Medulla oblongata (tissue), 1 donor: Measurements from ENCODE around the gene APOM.

Experiments used
- DNase-seq: peaks from one replicate; pipeline ENCODE4 v3.0.0-alpha.2; 2015; ENCODE audit errors: extremely low spot score

The APOM gene

DNA sequence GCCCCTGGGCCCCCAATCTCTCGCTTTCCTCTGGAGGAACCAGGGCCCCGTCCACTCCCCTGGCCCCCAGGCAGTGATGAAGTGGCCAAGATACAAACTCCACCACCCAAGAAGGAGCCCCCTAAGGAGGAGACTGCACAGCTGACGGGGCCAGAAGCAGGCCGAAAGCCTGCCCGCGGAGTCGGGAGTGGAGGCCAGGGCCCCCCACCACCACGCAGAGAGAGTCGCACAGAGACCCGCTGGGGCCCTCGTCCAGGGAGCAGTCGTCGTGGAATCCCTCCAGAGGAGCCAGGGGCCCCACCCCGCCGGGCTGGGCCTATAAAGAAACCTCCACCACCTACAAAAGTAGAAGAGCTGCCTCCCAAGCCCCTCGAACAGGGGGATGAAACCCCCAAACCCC is 24.5 kb upstream of the APOM start:
- DNase-seq, result no peak

DNA sequence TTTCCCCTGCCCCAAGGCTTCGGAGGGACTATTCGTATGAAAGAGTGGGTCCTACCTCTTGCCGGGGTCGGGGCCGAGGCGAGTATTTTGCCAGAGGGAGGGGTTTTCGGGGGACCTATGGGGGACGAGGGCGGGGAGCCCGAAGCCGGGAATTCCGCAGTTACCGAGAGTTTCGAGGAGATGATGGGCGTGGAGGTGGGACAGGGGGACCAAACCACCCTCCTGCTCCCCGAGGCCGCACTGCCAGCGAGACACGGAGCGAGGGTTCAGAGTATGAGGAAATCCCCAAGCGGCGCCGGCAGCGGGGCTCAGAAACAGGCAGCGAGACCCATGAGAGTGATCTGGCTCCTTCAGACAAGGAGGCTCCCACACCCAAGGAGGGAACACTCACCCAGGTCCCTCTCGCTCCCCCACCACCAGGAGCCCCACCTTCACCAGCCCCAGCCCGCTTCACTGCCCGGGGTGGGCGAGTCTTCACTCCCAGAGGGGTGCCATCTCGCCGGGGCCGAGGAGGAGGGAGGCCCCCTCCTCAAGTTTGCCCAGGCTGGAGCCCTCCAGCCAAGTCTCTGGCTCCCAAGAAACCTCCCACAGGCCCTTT is 23.9 kb upstream of the APOM start:
- DNase-seq, result no peak

DNA sequence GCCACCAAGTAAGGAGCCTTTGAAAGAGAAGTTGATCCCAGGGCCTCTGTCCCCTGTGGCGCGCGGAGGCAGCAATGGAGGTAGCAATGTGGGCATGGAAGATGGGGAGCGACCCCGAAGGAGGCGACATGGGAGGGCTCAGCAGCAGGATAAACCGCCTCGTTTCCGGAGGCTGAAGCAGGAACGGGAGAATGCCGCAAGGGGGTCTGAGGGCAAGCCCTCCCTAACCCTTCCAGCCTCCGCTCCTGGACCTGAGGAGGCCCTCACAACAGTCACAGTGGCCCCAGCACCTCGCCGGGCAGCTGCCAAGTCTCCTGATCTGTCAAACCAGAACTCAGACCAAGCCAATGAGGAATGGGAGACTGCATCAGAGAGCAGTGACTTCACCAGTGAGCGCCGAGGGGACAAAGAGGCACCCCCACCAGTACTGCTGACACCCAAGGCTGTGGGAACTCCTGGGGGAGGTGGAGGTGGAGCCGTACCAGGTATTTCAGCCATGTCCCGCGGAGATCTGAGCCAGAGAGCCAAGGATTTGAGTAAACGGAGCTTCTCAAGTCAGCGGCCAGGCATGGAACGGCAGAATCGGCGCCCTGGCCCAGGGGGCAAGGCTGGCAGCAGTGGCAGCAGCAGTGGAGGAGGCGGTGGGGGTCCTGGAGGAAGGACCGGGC is 23.3 kb upstream of the APOM start:
- DNase-seq, result no peak

DNA sequence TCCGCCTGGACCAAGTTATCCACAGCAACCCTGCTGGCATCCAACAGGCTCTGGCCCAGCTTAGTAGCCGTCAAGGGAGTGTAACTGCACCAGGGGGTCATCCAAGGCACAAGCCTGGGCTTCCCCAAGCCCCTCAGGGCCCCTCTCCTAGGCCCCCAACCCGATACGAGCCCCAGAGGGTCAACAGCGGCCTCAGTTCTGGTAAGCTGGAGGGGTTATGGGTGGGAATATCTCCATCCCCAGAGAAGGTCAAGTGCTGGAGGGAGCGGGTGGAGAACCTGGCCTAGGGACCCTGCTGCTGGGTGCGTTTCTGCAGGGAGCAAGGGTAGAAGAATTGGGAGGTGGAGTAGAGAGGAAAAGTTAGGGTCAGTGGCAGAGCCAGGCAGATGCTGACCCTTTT is 22.2 kb upstream of the APOM start:
- no peak for DNase-seq

DNA sequence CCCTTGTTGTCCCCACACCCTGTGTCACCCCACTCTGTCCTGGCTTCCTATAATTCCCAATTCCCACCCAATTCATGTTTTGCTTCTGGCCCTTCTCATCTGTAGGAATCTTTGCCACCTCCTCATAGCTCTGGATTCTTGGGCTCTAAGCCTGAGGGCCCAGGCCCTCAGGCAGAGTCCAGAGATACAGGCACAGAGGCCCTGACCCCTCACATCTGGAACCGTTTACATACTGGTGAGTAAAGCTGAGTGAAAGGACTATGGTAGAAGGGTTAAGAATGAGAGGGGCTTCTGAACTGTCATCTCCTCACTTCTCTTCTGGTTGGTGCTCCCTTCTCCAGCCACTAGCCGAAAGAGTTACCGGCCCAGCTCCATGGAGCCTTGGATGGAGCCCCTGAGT is 21.6 kb upstream of the APOM start:
- no peak for DNase-seq

GRCh38 chr6:31634969-31635575 is 20.6 kb upstream of the APOM start:
- DNase-seq, result no peak

DNA sequence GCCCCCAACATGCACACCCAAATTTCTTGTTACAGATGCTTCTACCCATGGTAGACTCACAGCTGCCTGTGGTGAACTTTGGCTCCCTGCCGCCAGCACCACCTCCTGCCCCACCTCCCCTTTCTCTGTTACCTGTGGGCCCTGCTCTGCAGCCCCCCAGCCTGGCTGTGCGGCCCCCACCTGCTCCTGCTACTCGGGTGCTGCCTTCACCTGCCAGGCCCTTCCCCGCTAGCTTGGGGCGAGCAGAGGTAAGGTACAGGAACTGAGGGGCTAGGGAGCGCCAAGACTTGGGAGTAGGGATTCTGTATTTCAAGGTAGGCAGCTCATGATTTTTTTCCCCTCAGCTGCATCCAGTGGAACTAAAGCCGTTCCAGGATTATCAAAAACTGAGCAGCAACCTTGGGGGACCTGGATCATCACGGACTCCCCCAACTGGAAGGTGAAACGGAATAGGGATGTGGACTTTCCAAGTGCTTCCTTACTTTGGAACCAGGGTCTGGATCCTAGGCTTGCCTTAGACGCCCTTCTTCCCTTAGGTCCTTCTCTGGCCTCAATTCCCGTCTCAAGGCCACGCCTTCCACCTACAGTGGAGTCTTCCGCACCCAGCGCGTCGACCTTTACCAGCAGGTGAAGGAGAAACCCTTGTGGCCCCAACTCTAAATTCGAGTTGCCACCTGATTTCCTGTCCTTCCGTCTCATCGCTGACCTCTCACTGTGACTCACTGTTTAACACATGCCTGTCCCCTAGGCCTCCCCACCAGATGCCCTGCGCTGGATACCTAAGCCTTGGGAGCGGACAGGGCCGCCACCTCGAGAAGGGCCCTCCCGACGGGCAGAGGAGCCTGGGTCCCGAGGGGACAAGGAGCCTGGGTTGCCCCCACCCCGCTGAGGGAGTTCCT is 18.7 kb upstream of the APOM start:
- no peak for DNase-seq

DNA sequence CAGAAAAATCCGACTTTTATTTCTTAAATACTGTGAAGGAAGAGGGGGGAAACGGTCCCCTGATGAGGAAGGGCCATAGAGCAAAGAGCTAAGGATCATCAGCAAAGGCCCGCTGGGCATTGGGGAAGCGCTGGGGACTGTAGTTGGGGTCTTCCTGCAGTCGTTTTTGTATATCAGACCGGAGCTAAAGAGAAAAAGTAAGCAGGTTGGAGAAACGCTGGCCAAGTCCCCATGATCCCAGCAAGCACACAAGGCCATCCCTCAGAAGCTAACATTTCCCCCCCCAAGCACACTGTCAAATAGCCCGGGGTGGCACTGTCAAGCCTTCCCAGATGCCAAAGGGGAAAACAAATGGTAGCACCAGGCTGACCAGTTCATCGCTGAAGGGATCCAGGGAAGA is 16.7 kb upstream of the APOM start:
- DNase-seq, result no peak

- DNase-seq, result no peak
These were observed 16.2 kb upstream of the APOM start for GRCh38 chr6:31639449-31639861.

- no peak for DNase-seq
These were observed 15.1 kb upstream of the APOM start for GRCh38 chr6:31640612-31641011.

DNA sequence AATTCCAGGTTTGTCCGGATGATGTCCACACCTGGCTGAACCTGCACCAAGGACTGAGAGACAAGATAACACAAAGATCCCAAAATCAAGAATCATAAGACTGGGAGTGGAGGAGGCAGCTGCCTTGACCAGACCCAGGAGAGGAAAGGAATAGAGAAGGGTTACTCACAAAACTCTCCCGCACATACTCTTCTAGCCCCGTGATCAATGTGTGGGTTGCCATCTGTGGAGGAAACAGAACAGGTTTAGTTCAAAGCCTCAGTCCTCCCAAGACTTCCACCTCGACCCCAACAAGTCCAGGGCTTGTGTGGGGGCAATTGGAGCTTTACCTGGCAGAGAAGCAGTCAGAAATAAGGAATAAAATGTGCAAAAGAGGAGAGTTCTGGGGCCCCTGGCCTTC is 14.3 kb upstream of the APOM start:
- no peak for DNase-seq

DNA sequence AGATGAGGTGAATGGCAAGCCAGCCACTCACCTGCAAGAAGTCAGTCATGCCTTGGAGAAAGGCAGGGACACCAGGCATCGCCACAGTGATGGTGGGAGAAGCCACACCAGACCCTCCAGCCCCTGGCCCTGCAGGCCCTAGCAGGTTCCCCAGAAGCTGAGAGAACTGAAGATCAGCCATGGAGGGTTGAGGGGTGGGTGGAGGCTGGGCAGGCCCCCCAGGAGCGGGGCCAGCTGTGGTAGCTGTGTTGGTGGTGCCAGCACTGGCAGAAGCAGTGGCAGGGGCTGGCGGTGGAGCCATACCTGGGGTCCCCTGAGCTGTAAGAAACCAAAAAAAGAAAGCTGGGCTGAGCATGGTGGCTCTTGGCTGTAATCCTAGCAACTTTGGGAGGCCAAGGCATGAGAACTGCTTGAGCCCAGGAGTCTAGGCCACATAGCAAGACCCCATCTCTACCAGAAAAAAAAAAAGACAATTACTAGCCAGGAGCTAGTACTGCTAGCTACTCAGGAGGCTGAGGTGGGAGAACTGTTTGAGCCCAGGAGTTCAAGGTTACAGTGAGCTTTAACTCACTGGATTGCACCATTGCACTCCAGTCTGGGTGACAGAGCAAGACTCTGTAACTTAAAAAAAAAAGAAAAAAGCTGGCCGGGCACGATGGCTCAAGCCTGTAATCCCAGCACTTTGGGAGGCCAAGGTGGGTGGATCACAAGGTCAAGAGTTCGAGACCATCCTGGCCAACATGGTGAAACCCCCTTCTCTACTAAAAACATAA is 12.7 kb upstream of the APOM start:
- no peak for DNase-seq

GRCh38 chr6:31643818-31644454 is 11.8 kb upstream of the APOM start:
- no peak for DNase-seq

- DNase-seq, result no peak
These were observed 10.4 kb upstream of the APOM start for GRCh38 chr6:31645325-31645724.

GRCh38 chr6:31651602-31652191 is 4.0 kb upstream of the APOM start:
- DNase-seq, result peak; percentile 75

GRCh38 chr6:31652925-31653724 is 2.6 kb upstream of the APOM start:
- DNase-seq, result peak; percentile 95

DNA sequence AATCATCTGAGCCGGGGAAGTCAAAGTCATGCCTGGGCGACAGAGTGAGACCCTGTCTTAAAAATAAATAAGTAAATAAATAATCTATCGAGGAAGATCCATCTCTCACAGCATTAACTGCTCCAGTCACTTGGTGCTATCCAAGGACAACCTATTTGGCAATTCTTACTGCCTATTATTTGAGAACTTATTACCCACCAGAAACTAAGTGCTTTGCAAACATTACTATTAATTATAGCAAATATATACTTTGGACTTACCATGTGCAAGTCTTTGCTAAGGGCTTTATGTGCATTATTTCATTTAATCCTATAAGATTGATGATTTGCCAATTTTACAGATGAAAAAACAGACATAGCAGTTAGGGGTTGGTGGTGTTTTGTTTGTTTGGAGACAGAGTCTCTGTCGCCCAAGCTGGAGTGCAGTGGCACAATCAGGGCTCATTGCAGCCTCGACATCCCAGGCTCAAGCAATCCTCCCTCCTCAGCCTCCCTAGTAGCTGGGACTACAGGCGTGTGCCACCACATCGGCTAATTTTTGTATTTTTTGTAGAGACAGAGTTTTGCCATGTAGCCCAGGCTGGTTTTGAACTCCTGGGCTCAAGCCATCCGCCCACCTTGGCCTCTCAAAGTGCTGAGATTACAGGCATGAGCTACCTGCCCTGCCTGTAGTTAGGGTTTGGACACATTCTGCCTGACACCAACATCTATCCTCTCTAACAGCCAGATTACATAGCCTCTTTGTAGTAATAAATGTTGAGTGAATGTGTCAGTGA is 933 bp upstream of the APOM start:
- DNase-seq, result no peak

DNA sequence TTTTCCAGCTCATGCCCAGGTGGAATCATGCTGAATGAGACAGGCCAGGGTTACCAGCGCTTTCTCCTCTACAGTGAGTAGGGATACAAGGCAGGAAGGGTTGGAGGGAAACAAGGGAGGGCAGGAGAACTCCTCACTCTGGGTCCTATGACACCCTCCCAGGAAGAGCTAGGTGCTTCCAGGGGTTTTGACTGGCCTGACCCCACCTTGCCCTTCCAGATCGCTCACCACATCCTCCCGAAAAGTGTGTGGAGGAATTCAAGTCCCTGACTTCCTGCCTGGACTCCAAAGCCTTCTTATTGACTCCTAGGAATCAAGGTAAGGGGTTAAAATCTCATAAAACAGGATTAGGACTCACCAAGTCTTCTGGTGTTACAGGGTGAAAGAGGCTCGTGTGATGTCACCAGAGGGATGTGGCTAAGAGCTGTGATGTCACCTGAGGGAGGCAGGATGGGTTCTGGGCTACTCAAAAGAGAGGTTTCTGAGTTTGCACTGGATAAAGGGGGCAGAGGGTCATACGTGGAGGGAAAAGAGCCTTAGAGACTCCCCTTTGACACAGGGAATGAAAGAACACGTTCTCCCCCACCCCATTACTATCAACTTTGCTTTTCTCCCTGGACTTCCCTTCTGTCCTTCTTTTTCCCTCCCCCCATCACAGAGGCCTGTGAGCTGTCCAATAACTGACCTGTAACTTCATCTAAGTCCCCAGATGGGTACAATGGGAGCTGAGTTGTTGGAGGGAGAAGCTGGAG is 1.9 kb downstream of the APOM start:
- no peak for DNase-seq
